ENCODE measurements around the gene ST3GAL3. TPM values are rescaled to one million over a fixed set of nuclear protein-coding genes. Genes with fewer than 3 reads are reported as not detected.

The ST3GAL3 gene
- total and polyA plus RNA-seq, 2 of the 13 experiments (the other 11 are each of a cell fraction or from before 2014, with no cell fraction given) = 5.1 to 8.1 TPM

DNA sequence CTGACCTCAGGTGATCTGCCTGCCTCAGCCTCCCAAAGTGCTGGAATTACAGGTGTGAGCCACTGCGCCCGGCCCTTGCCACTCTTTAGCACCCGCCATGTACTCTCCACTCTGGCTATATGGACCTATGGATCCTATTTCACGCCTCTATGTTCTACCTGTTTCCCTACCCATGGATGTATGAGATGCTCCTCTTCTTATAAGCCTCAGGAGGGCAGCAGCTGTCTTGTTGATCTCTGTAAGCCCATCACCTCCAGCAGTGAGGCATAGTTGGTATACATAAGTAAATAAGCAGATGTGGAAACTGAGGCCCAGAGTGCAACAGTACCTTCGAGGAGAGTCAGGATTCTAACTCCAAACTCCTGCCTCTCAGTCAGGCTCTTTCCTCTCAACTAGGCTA lies 201.5 kb downstream of the ST3GAL3 start:
- FAIRE-seq = no peak
- ChIA-PET POLR2A (no interaction called here), CTCF (ENCODE audit: low intra/inter-chr PET ratio, low total read pairs) (no interaction called here)

DNA sequence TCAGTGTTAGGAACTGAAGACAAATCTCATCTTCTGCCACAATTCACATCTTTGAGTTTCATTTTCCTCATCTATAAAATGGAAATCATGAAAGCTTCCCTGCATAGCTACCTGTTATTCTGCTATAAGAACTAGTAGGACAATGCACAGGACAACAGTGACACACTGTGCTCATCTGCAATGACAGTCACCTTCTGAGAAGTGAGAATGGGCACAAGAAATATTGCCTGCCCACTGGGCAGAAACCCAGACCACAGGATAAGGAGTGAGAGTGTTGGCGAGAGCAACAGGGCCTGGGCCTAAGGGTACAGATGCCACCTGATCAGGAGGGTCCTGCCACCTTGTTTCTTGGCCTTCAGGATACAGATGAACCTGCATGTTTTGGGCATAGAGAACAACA lies 203.0 kb downstream of the ST3GAL3 start:
- TF ChIP-seq, protein P1, sequence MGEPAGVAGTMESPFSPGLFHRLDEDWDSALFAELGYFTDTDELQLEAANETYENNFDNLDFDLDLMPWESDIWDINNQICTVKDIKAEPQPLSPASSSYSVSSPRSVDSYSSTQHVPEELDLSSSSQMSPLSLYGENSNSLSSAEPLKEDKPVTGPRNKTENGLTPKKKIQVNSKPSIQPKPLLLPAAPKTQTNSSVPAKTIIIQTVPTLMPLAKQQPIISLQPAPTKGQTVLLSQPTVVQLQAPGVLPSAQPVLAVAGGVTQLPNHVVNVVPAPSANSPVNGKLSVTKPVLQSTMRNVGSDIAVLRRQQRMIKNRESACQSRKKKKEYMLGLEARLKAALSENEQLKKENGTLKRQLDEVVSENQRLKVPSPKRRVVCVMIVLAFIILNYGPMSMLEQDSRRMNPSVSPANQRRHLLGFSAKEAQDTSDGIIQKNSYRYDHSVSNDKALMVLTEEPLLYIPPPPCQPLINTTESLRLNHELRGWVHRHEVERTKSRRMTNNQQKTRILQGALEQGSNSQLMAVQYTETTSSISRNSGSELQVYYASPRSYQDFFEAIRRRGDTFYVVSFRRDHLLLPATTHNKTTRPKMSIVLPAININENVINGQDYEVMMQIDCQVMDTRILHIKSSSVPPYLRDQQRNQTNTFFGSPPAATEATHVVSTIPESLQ (CRISPR knock-in tag; conservative IDR thresholded peaks at IDR 0.05) = no peak
- TF ChIP-seq RORA (CRISPR knock-in tag; IDR thresholded peaks at IDR 0.05) = no peak
- TF ChIP-seq TAF15 (IDR thresholded peaks at IDR 0.05; ENCODE audit: low read depth, low read length, poor library complexity, severe bottlenecking) = no peak
- no peak for TF ChIP-seq KLF6 (CRISPR knock-in tag; IDR thresholded peaks at IDR 0.05)
- TF ChIP-seq ZNF24 (IDR thresholded peaks at IDR 0.05) = no peak
- no peak for TF ChIP-seq RARG (CRISPR knock-in tag; IDR thresholded peaks at IDR 0.05; ENCODE audit: low read depth)
- no peak for TF ChIP-seq ZNF253 (CRISPR knock-in tag; IDR thresholded peaks at IDR 0.05; ENCODE audit: borderline replicate concordance)
- TF ChIP-seq DPF2 (CRISPR knock-in tag; IDR thresholded peaks at IDR 0.05; ENCODE audit: borderline replicate concordance, low read depth) = no peak
- no peak for TF ChIP-seq SRSF9 (IDR thresholded peaks at IDR 0.05; ENCODE audit: borderline replicate concordance, insufficient read depth, low read depth, low read length, poor library complexity, severe bottlenecking)
- 100% methylated on average over 1 of the region's 1 CpG for WGBS (ENCODE audit: low lambda C conversion rate)

More for the DNA sequence above, 201.5 kb downstream of the ST3GAL3 start:
- no TSS peak for BruUV-seq (replicated peaks)
- H3K27ac ChIP-seq (ENCODE audit: extremely low read length, insufficient read depth, low read length) = no peak overlapping the region
- DNase-seq (ENCODE audit: low spot score) = no peak
- no peak overlapping the region for H3K4me2 ChIP-seq (ENCODE audit: low read depth, low read length)
- H2AFZ ChIP-seq (ENCODE audit: low read length) = no peak overlapping the region
- H3K9ac ChIP-seq (ENCODE audit: insufficient read depth, low read depth, low read length) = no peak overlapping the region
- TF ChIP-seq, protein P2, sequence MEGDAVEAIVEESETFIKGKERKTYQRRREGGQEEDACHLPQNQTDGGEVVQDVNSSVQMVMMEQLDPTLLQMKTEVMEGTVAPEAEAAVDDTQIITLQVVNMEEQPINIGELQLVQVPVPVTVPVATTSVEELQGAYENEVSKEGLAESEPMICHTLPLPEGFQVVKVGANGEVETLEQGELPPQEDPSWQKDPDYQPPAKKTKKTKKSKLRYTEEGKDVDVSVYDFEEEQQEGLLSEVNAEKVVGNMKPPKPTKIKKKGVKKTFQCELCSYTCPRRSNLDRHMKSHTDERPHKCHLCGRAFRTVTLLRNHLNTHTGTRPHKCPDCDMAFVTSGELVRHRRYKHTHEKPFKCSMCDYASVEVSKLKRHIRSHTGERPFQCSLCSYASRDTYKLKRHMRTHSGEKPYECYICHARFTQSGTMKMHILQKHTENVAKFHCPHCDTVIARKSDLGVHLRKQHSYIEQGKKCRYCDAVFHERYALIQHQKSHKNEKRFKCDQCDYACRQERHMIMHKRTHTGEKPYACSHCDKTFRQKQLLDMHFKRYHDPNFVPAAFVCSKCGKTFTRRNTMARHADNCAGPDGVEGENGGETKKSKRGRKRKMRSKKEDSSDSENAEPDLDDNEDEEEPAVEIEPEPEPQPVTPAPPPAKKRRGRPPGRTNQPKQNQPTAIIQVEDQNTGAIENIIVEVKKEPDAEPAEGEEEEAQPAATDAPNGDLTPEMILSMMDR (CRISPR knock-in tag; IDR thresholded peaks at IDR 0.05) = 0 out of 2 replicates have a peak, but pooled peaks have one; percentile 9
- TF ChIP-seq, protein P3, sequence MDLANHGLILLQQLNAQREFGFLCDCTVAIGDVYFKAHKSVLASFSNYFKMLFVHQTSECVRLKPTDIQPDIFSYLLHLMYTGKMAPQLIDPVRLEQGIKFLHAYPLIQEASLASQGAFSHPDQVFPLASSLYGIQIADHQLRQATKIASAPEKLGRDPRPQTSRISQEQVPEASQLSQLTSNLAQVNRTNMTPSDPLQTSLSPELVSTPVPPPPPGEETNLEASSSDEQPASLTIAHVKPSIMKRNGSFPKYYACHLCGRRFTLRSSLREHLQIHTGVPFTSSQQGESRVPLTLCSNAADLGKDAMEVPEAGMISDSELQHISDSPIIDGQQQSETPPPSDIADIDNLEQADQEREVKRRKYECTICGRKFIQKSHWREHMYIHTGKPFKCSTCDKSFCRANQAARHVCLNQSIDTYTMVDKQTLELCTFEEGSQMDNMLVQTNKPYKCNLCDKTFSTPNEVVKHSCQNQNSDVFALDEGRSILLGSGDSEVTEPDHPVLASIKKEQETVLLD (CRISPR knock-in tag; IDR thresholded peaks at IDR 0.05; ENCODE audit: low read depth) = no peak
- no peaks in the 10 kb centered on the region for H3K9me3 ChIP-seq (ENCODE audit: low read length)
- no peak for ATAC-seq
- H3K79me2 ChIP-seq (ENCODE audit: insufficient read depth, low read length) = no peaks in the 10 kb centered on the region
- 90% methylated on average over 5 of the region's 5 CpGs for WGBS (ENCODE audit: low lambda C conversion rate)
- H4K20me1 ChIP-seq (ENCODE audit: insufficient read depth, low read length) = no peaks in the 10 kb centered on the region
- intact Hi-C loops (cut with micrococcal nuclease; ENCODE audit: unreplicated experiment) = no loop called here
- H3K27me3 ChIP-seq (ENCODE audit: control insufficient read depth in 1 of 2, insufficient read depth in 2 of 2, low read length in 2 of 2) = no peaks in the 10 kb centered on the region
- H3K4me1 ChIP-seq (ENCODE audit: insufficient read depth, low read length) = no peaks in the 10 kb centered on the region
- H3K4me3 ChIP-seq (replicated peaks in 1 of 3; ENCODE audit: insufficient read depth in 1 of 3, low read depth in 2 of 3, low read length in 3 of 3) = no peak overlapping the region
- no peaks in the 10 kb centered on the region for H3K36me3 ChIP-seq (replicated peaks in 1 of 2; ENCODE audit: control insufficient read depth in 1 of 2, insufficient read depth in 2 of 2, low read length in 2 of 2)
- in situ Hi-C loops (cut with HindIII; ENCODE audit: extremely low pct_ligation_motif_present, low pct_unique_long_range_greater_than_20kb) = no loop called here

More for the DNA sequence above, 203.0 kb downstream of the ST3GAL3 start:
- Histone ChIP-seq H3K4me1 (ENCODE audit: insufficient read depth, low read length) (no peaks in the 10 kb centered on the region), H3K9ac (ENCODE audit: insufficient read depth, low read depth, low read length) (no peak overlapping the region), H4K20me1 (ENCODE audit: insufficient read depth, low read length) (no peaks in the 10 kb centered on the region), H3K4me2 (ENCODE audit: low read depth, low read length) (no peak overlapping the region), H3K79me2 (ENCODE audit: insufficient read depth, low read length) (no peaks in the 10 kb centered on the region), H3K36me3 (replicated peaks in 1 of 2; ENCODE audit: control insufficient read depth in 1 of 2, insufficient read depth in 2 of 2, low read length in 2 of 2) (no peaks in the 10 kb centered on the region), H3K27me3 (ENCODE audit: control insufficient read depth in 1 of 2, insufficient read depth in 2 of 2, low read length in 2 of 2) (no peaks in the 10 kb centered on the region), H3K27ac (ENCODE audit: extremely low read length, insufficient read depth, low read length) (no peak overlapping the region), H3K4me3 (replicated peaks in 1 of 3; ENCODE audit: insufficient read depth in 1 of 3, low read depth in 2 of 3, low read length in 3 of 3) (no peak overlapping the region), H3K9me3 (ENCODE audit: low read length) (no peaks in the 10 kb centered on the region), H2AFZ (ENCODE audit: low read length) (no peak overlapping the region)
- in situ Hi-C loops (cut with HindIII; ENCODE audit: extremely low pct_ligation_motif_present, low pct_unique_long_range_greater_than_20kb) (no loop called here), intact Hi-C loops (cut with micrococcal nuclease; ENCODE audit: unreplicated experiment) (no loop called here)
- ChIA-PET CTCF (ENCODE audit: low intra/inter-chr PET ratio, low total read pairs) (no interaction called here), POLR2A (no interaction called here)
- no TSS peak for BruUV-seq (replicated peaks)
- ATAC-seq (no peak), DNase-seq (ENCODE audit: low spot score) (no peak), FAIRE-seq (no peak)

Measured in HepG2 (cell line).